ENCODE data around the gene NCAM2. TPM values are rescaled to one million over a fixed set of nuclear protein-coding genes. Genes with fewer than 3 reads are reported as not detected.

Gene NCAM2
- 1 to 10 TPM; 4.2 to 7.5 (median 4.9) TPM for total RNA-seq

- Histone ChIP-seq H3K4me3 (peak within 1 kb of the TSS; percentile 56 to 75 (median 60)), H3K9me3 (no peaks in the 10 kb centered on the region), H3K27me3 (peaks cover 0 to 15% (median 3%) of the 10 kb centered on the region in 4 donors), H3K4me1 (peaks cover 12 to 28% (median 23%) of the 10 kb centered on the region in 4 donors), H3K27ac (replicated peaks in 1 of 4) (peak within 1 kb of the TSS in 2 of 4 donors; percentile 36 to 61), H3K36me3 (no peaks in the 10 kb centered on the region)
- intact Hi-C loops (cut with DNase I): loop anchor here (5.0 kb wide), 1 partner anchor 1794 kb away; no protein-coding TSS in a partner anchor
- TF ChIP-seq EP300 (IDR thresholded peaks at IDR 0.05) (no peak), POLR2AphosphoS5 (IDR thresholded peaks at IDR 0.05) (peak in 1 of 2 donors; percentile 41)
- WGBS: 0% methylated on average over 23 of the region's 86 CpGs
- DNase-seq (ENCODE audit: extremely low spot score): no peak
These were observed at the start of gene NCAM2 for GRCh38 chr21:20997636-20998455. NCAM2 (plus strand) TSS chr21:20998409.

GRCh38 chr21:20949884-20950283, 48.3 kb upstream of the NCAM2 start:
- Histone ChIP-seq H3K36me3 (no peaks in the 10 kb centered on the region), H3K4me3 (no peak overlapping the region), H3K27ac (replicated peaks in 1 of 4) (no peak overlapping the region), H3K9me3 (no peaks in the 10 kb centered on the region), H3K27me3 (no peaks in the 10 kb centered on the region), H3K4me1 (no peaks in the 10 kb centered on the region)
- TF ChIP-seq CTCF (IDR thresholded peaks at IDR 0.05) (no peak), POLR2AphosphoS5 (IDR thresholded peaks at IDR 0.05) (no peak), EP300 (IDR thresholded peaks at IDR 0.05) (no peak), POLR2A (IDR thresholded peaks at IDR 0.05; ENCODE audit: low read depth) (no peak)
- WGBS: 36% methylated on average over 4 of the region's 4 CpGs
- DNase-seq (ENCODE audit: extremely low spot score): no peak
- intact Hi-C loops (cut with DNase I): no loop called here

GRCh38 chr21:20965816-20966215, 32.4 kb upstream of the NCAM2 start:
- Histone ChIP-seq H3K27ac (replicated peaks in 1 of 4) (no peak overlapping the region), H3K4me1 (no peaks in the 10 kb centered on the region), H3K36me3 (no peaks in the 10 kb centered on the region), H3K27me3 (no peaks in the 10 kb centered on the region), H3K4me3 (no peak overlapping the region), H3K9me3 (no peaks in the 10 kb centered on the region)
- intact Hi-C loops (cut with DNase I): no loop called here
- no peak for DNase-seq (ENCODE audit: extremely low spot score)
- 73% methylated on average over 1 of the region's 1 CpG for WGBS
- TF ChIP-seq CTCF (IDR thresholded peaks at IDR 0.05) (no peak), POLR2A (IDR thresholded peaks at IDR 0.05; ENCODE audit: low read depth) (no peak), POLR2AphosphoS5 (IDR thresholded peaks at IDR 0.05) (no peak)

- Histone ChIP-seq H3K4me3 (no peak overlapping the region), H3K27ac (replicated peaks in 1 of 4) (no peak overlapping the region), H3K4me1 (no peaks in the 10 kb centered on the region), H3K27me3 (no peaks in the 10 kb centered on the region), H3K36me3 (no peaks in the 10 kb centered on the region), H3K9me3 (no peaks in the 10 kb centered on the region)
- WGBS: 82% methylated on average over 4 of the region's 4 CpGs
- no peak for DNase-seq (ENCODE audit: extremely low spot score)
- TF ChIP-seq EP300 (IDR thresholded peaks at IDR 0.05) (no peak), POLR2A (IDR thresholded peaks at IDR 0.05; ENCODE audit: low read depth) (no peak), CTCF (IDR thresholded peaks at IDR 0.05) (no peak), POLR2AphosphoS5 (IDR thresholded peaks at IDR 0.05) (no peak)
- intact Hi-C loops (cut with DNase I): no loop called here
These were observed 29.8 kb upstream of the NCAM2 start for GRCh38 chr21:20968391-20968790.

- 31% methylated on average over 1 of the region's 1 CpG for WGBS
- H3K27me3 ChIP-seq: no peaks in the 10 kb centered on the region
- no peak for DNase-seq (ENCODE audit: extremely low spot score)
- no peak for TF ChIP-seq POLR2A (IDR thresholded peaks at IDR 0.05; ENCODE audit: low read depth)
- no peak for TF ChIP-seq EP300 (IDR thresholded peaks at IDR 0.05)
- TF ChIP-seq POLR2AphosphoS5 (IDR thresholded peaks at IDR 0.05): no peak
- TF ChIP-seq CTCF (IDR thresholded peaks at IDR 0.05): no peak
- intact Hi-C loops (cut with DNase I): no loop called here
- no peaks in the 10 kb centered on the region for H3K36me3 ChIP-seq
- no peaks in the 10 kb centered on the region for H3K9me3 ChIP-seq
- no peak overlapping the region for H3K27ac ChIP-seq (replicated peaks in 1 of 4)
- no peak overlapping the region for H3K4me3 ChIP-seq
- no peaks in the 10 kb centered on the region for H3K4me1 ChIP-seq
These were observed 27.5 kb upstream of the NCAM2 start for GRCh38 chr21:20970691-20971090.

Measured in esophagus muscularis mucosa (tissue), 4 donors.